CD4-positive, alpha-beta memory T cell (primary cell): ENCODE results near the gene PPP1R13B. TPM values are rescaled to one million over a fixed set of nuclear protein-coding genes. Genes with fewer than 3 reads are reported as not detected.

Experiments used
- CTCF ChIA-PET: fragments of 350-600 bp; sonication (Branson Sonifier 250); formaldehyde crosslinking; loops from one replicate; lab custom pipeline; 2021; ENCODE audit warnings: inconsistent platforms; ENCODE audit not compliant: partially characterized antibody; lab: Charles Lee
- POLR2A ChIA-PET: fragments of 350-600 bp; sonication (Branson Sonifier 250); formaldehyde crosslinking; loops from one replicate; lab custom pipeline; 2021; ENCODE audit not compliant: partially characterized antibody; lab: Charles Lee
- DNase-seq, 5 donors: peaks; one replicate each; pipeline versions ENCODE4 v3.0.0 to v3.0.0-alpha.2; 2020 to 2022; ENCODE audit warnings: mixed read lengths in 1 of 5
- H3K27ac ChIP-seq: one replicate; pipeline ENCODE4 v1.7.0; 2013; ENCODE audit warnings: low read depth, low read length
- H3K27me3 ChIP-seq: 2 replicates; pipeline ENCODE4 v1.7.0; 2013; ENCODE audit warnings: mild to moderate bottlenecking, low read length, moderate library complexity; ENCODE audit not compliant: insufficient read depth
- H3K36me3 ChIP-seq: 2 replicates; pipeline ENCODE4 v1.7.0; 2013; ENCODE audit warnings: mild to moderate bottlenecking, low read length, moderate library complexity; ENCODE audit not compliant: insufficient read depth
- H3K4me1 ChIP-seq: 2 replicates; pipeline ENCODE4 v1.7.0; 2013; ENCODE audit warnings: mild to moderate bottlenecking, low read length, moderate library complexity; ENCODE audit not compliant: insufficient read depth
- H3K4me3 ChIP-seq, 2 donors: one replicate each; pipeline ENCODE4 v1.7.0; 2013; ENCODE audit warnings: low read length in 2 of 2, mild to moderate bottlenecking in 1 of 2
- H3K9me3 ChIP-seq, 2 donors: one replicate each; pipeline ENCODE4 v1.7.0; 2013; ENCODE audit warnings: low read length in 2 of 2, control low read depth in 1 of 2; ENCODE audit not compliant: control insufficient read depth in 1 of 2
- H3K27ac Mint-ChIP-seq, 7 donors: one replicate each; pipeline ENCODE4 v1.8.0; 2020 to 2021; ENCODE audit warnings: mixed read lengths in 7 of 7, mild to moderate bottlenecking in 6 of 7, inconsistent platforms in 3 of 7, moderate library complexity in 3 of 7
- H3K27me3 Mint-ChIP-seq, 2 donors: one replicate each; pipeline ENCODE4 v1.8.0; 2020 to 2021; ENCODE audit warnings: mixed read lengths in 2 of 2
- H3K36me3 Mint-ChIP-seq, 2 donors: one replicate each; pipeline ENCODE4 v1.8.0; 2020 to 2021; ENCODE audit warnings: mixed read lengths in 2 of 2, inconsistent platforms in 1 of 2, mild to moderate bottlenecking in 1 of 2
- H3K4me1 Mint-ChIP-seq, 4 donors: one replicate each; pipeline ENCODE4 v1.8.0; 2020 to 2021; ENCODE audit warnings: mixed read lengths in 4 of 4, mild to moderate bottlenecking in 1 of 4
- H3K4me3 Mint-ChIP-seq, 8 donors: one replicate each; pipeline ENCODE4 v1.8.0; 2020 to 2021; ENCODE audit warnings: mixed read lengths in 8 of 8, mild to moderate bottlenecking in 7 of 8, moderate library complexity in 6 of 8, inconsistent platforms in 3 of 8
- H3K9me3 Mint-ChIP-seq, 8 donors: one replicate each; pipeline ENCODE4 v1.8.0; 2020 to 2021; ENCODE audit warnings: mixed read lengths in 8 of 8, mild to moderate bottlenecking in 5 of 8, inconsistent platforms in 3 of 8, moderate library complexity in 1 of 8
- intact Hi-C: fragments of 100-400 bp; cut with micrococcal nuclease; formaldehyde crosslinking; loops from one replicate; pipeline ENCODE4 v1.15.1; 2023
- polyA plus RNA-seq, 2 donors: library from polyadenylated mRNA; unstranded; fragments of 300-500 nt; fragmentation: Illumina TruSeq; gene quantifications; one replicate each; pipeline ENCODE4 v1.2.3, GENCODE V29; 2021
- total RNA-seq, 2 experiments: library from RNA; stranded (reverse); gene quantifications; one replicate each; pipeline ENCODE4 v1.2.3, GENCODE V29; 2021

The PPP1R13B gene
- total and polyA plus RNA-seq, 4 experiments from 2014 or later: 0.72 to 30.5 (median 15.7) TPM

DNA sequence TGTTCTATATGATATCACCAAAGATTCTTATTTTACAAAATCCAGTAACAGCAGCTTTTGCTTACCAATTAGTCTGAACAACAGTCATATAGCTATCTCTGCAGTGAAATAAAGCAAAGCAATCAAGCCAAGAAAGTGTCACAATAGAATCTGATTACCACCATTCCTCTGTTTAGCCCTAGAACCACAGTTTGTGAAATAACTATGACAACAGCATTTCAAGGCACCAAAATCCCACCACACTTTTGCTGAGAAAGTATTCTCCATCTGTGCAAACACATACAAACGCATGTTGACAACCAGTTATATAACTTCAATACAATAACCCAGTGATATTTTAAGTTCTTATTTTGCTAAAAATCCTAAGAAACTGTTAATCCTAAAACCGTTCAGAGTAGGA lies 7.4 kb downstream of the PPP1R13B start:
- Mint-ChIP-seq H3K27me3 (no peaks in the 10 kb centered on the region), H3K36me3 (no peaks in the 10 kb centered on the region), H3K27ac (peak overlapping the region in 1 of 7 donors; percentile 17), H3K4me1 (peaks cover 11 to 16% (median 13%) of the 10 kb centered on the region in 4 donors), H3K9me3 (no peaks in the 10 kb centered on the region), H3K4me3 (no peak overlapping the region)
- ChIA-PET CTCF (no interaction called here), POLR2A (no interaction called here)
- intact Hi-C loops: no loop called here
- H3K27ac ChIP-seq: no peak overlapping the region
- no peak overlapping the region for H3K4me3 ChIP-seq
- no peaks in the 10 kb centered on the region for H3K36me3 ChIP-seq
- H3K4me1 ChIP-seq: no peaks in the 10 kb centered on the region
- no peak for DNase-seq
- H3K9me3 ChIP-seq: no peaks in the 10 kb centered on the region
- H3K27me3 ChIP-seq: no peaks in the 10 kb centered on the region

DNA sequence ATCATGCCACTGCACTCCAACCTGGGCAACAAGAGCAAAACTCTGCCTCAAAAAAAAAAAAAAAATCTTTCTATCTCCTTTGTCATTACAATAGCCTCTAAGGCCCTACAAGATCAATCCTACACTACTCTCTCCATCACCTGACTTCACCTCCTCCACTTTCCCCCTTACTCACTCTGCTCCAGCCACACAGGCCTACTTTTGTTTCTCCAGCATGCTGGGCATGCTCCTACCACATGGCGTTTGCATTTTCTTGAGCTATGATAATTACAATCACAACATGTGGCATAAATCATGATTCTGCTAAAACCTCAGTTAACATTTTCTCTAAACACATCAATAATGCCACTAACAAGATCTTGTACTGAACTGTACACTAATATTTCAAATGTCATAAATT lies 7.8 kb downstream of the PPP1R13B start:
- Mint-ChIP-seq H3K4me3 (no peak overlapping the region), H3K27me3 (no peaks in the 10 kb centered on the region), H3K27ac (peak overlapping the region in 1 of 7 donors; percentile 30), H3K9me3 (no peaks in the 10 kb centered on the region), H3K36me3 (no peaks in the 10 kb centered on the region), H3K4me1 (peaks cover 11 to 16% (median 13%) of the 10 kb centered on the region in 4 donors)
- H3K36me3 ChIP-seq: no peaks in the 10 kb centered on the region
- no peaks in the 10 kb centered on the region for H3K4me1 ChIP-seq
- intact Hi-C loops: no loop called here
- no peaks in the 10 kb centered on the region for H3K9me3 ChIP-seq
- H3K4me3 ChIP-seq: no peak overlapping the region
- no peaks in the 10 kb centered on the region for H3K27me3 ChIP-seq
- no peak overlapping the region for H3K27ac ChIP-seq
- DNase-seq: no peak
- ChIA-PET CTCF (no interaction called here), POLR2A (no interaction called here)

DNA sequence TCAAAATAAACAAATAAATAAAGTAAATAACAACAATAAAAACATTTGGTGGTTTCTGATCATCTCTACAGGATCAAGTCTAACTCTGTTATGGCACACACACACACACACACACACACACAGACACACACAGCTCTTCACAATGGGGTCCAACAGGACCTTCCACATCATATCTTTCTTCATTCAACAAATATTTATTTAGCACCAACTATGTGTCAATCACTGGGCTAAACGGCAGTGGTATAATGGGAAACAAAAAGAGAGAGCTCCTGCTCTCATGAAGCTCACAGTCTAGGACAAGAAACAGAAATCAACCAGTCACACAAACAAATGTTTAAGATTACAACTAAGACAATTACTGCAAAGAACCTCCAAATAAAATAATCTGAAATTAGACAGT lies 9.3 kb downstream of the PPP1R13B start:
- intact Hi-C loops: no loop called here
- Histone ChIP-seq H3K4me1 (no peaks in the 10 kb centered on the region), H3K27me3 (no peaks in the 10 kb centered on the region), H3K27ac (no peak overlapping the region), H3K4me3 (no peak overlapping the region), H3K9me3 (no peaks in the 10 kb centered on the region), H3K36me3 (no peaks in the 10 kb centered on the region)
- no peak for DNase-seq
- Mint-ChIP-seq H3K36me3 (no peaks in the 10 kb centered on the region), H3K4me3 (no peak overlapping the region), H3K27me3 (no peaks in the 10 kb centered on the region), H3K4me1 (peaks cover 16 to 21% (median 20%) of the 10 kb centered on the region in 4 donors), H3K9me3 (no peaks in the 10 kb centered on the region), H3K27ac (peak overlapping the region in 1 of 7 donors; percentile 9)
- ChIA-PET CTCF (interaction anchor here (1.4 kb wide), 1 partner anchor 63 kb away, joined by 5 read pairs; no protein-coding TSS in a partner anchor), POLR2A (no interaction called here)

DNA sequence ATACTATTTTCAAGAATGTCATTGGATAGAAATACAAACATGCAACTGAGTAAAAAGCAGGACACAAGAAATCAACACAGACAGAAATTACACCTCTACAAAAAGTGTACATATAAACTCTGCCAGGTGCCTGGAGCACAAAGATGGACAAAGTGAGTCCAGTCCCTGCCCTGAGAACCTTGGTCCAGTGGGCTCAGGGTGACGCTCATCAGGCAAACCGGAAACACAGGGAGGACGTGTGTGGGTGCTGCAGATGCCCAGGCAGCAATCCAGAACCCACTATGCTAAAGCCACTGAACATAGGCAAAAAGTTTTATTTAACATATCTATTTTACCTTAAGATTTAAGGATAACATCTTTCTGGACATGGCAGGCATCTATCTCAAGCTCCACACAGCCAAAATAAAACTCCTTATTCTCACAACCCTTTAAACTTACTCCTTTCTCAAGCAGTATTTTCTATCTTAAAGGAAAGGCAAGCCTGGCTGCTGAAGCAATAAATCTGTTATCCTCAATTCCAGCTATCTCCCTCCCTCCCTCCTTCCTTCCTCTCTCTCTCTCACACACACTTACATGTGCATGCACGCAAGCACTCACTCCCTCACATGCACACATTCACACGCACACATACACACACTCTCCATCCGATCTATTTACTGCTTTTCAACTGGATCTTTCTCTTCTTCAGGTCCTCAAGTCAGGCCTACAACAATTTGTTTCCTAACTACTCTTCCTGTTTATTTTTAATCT lies 10.2 kb downstream of the PPP1R13B start:
- H3K27me3 Mint-ChIP-seq: no peaks in the 10 kb centered on the region
- Histone ChIP-seq H3K4me1 (no peaks in the 10 kb centered on the region), H3K9me3 (no peaks in the 10 kb centered on the region), H3K36me3 (no peaks in the 10 kb centered on the region), H3K27me3 (no peaks in the 10 kb centered on the region), H3K27ac (no peak overlapping the region), H3K4me3 (no peak overlapping the region)
- POLR2A ChIA-PET: no interaction called here
- DNase-seq: no peak
- H3K4me1 Mint-ChIP-seq: peaks cover 20 to 28% (median 22%) of the 10 kb centered on the region in 4 donors
- no peaks in the 10 kb centered on the region for H3K9me3 Mint-ChIP-seq
- H3K27ac Mint-ChIP-seq: no peak overlapping the region
- CTCF ChIA-PET: interaction anchor here (1.8 kb wide), 1 partner anchor 29 kb away, joined by 5 read pairs; no protein-coding TSS in a partner anchor
- H3K36me3 Mint-ChIP-seq: no peaks in the 10 kb centered on the region
- no peak overlapping the region for H3K4me3 Mint-ChIP-seq
- intact Hi-C loops: no loop called here

DNA sequence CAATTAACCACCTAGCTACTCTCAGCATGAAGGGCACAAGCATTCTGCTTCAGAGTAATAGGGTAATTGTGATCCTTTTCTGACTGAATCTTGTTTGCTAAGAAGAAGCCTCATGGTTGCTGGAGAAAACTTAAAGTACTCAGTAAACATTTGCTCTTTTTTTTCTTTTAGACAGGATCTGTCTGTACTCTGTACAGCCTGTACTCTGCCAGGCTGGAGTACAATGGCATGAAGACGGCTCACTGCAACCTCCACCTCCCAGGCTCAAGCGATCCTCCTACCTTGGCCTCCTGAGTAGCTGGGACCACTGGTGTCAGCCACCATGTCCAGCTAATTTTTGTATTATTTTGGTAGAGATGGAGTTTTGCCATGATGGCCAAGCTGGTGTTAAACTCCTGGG lies 12.4 kb downstream of the PPP1R13B start:
- H3K36me3 ChIP-seq: no peaks in the 10 kb centered on the region
- no peak overlapping the region for H3K27ac ChIP-seq
- no peak for DNase-seq
- Mint-ChIP-seq H3K9me3 (no peaks in the 10 kb centered on the region), H3K27ac (no peak overlapping the region), H3K36me3 (no peaks in the 10 kb centered on the region), H3K4me3 (no peak overlapping the region), H3K4me1 (peaks cover 18 to 27% (median 23%) of the 10 kb centered on the region in 4 donors), H3K27me3 (no peaks in the 10 kb centered on the region)
- H3K27me3 ChIP-seq: no peaks in the 10 kb centered on the region
- intact Hi-C loops: no loop called here
- H3K4me3 ChIP-seq: no peak overlapping the region
- ChIA-PET POLR2A (no interaction called here), CTCF (interaction anchor here (1.8 kb wide), 1 partner anchor 27 kb away, joined by 5 read pairs; no protein-coding TSS in a partner anchor)
- H3K9me3 ChIP-seq: no peaks in the 10 kb centered on the region
- no peaks in the 10 kb centered on the region for H3K4me1 ChIP-seq

DNA sequence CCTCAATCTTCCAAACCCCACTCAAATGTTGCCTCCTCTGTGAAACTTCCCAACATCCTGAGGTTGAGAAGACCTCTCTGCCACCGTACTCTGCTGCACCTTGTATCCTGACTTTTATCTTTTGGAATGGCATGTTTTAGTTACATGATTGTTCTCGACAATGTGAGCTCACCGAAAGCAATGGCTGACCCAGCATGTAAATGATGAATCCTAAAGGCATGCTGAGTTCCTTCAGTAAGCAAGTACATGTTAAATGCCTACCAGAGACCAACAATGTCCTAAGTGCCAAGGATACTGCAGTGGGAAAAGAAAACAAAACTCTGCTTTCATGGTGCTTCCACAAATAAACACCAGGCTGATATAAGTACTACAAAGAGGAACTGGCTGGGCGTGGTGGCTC lies 13.7 kb downstream of the PPP1R13B start:
- peaks cover 14 to 24% (median 20%) of the 10 kb centered on the region in 4 donors for H3K4me1 Mint-ChIP-seq
- Histone ChIP-seq H3K36me3 (no peaks in the 10 kb centered on the region), H3K9me3 (no peaks in the 10 kb centered on the region), H3K4me3 (no peak overlapping the region), H3K27me3 (no peaks in the 10 kb centered on the region), H3K4me1 (no peaks in the 10 kb centered on the region), H3K27ac (no peak overlapping the region)
- ChIA-PET CTCF (no interaction called here), POLR2A (no interaction called here)
- no peak overlapping the region for H3K4me3 Mint-ChIP-seq
- no peaks in the 10 kb centered on the region for H3K36me3 Mint-ChIP-seq
- no peaks in the 10 kb centered on the region for H3K27me3 Mint-ChIP-seq
- DNase-seq: no peak
- no peaks in the 10 kb centered on the region for H3K9me3 Mint-ChIP-seq
- intact Hi-C loops: no loop called here
- peak overlapping the region in 1 of 7 donors; percentile 11 for H3K27ac Mint-ChIP-seq

DNA sequence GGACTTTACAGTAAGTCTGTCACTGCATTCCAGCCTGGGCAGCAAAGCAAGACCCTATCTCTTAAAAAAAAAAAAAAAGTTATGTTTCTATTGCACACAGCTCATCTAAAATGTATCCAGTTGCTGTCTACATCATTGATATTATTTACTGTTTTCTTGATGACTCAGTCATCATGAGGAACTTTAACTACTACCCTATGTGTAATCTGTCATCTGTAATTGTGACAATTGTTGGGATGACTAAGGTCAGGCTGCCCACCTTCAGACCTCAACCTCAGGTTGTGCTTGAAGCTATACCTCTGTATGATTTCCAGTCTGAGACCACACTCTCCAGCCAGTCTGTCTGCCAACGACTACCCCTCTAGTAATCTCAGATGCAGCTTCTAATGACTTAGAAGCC lies 15.3 kb downstream of the PPP1R13B start:
- H3K27ac Mint-ChIP-seq: no peak overlapping the region
- intact Hi-C loops: no loop called here

More for the DNA sequence above, 15.3 kb downstream of the PPP1R13B start:
- H3K36me3 ChIP-seq: no peaks in the 10 kb centered on the region
- ChIA-PET CTCF (no interaction called here), POLR2A (no interaction called here)
- Mint-ChIP-seq H3K9me3 (no peaks in the 10 kb centered on the region), H3K36me3 (no peaks in the 10 kb centered on the region), H3K27me3 (no peaks in the 10 kb centered on the region), H3K4me3 (no peak overlapping the region), H3K4me1 (peaks cover 10 to 18% (median 13%) of the 10 kb centered on the region in 4 donors)
- H3K27me3 ChIP-seq: no peaks in the 10 kb centered on the region
- H3K4me1 ChIP-seq: no peaks in the 10 kb centered on the region
- H3K9me3 ChIP-seq: no peaks in the 10 kb centered on the region
- no peak overlapping the region for H3K4me3 ChIP-seq
- DNase-seq: no peak
- no peak overlapping the region for H3K27ac ChIP-seq
